ENCODE data around the gene NFATC1. TPM values are rescaled to one million over a fixed set of nuclear protein-coding genes. Genes with fewer than 3 reads are reported as not detected.

NFATC1 gene
- total RNA-seq, 4 donors from 2014 or later, result 10.1 to 15.0 (median 12.7) TPM

DNA sequence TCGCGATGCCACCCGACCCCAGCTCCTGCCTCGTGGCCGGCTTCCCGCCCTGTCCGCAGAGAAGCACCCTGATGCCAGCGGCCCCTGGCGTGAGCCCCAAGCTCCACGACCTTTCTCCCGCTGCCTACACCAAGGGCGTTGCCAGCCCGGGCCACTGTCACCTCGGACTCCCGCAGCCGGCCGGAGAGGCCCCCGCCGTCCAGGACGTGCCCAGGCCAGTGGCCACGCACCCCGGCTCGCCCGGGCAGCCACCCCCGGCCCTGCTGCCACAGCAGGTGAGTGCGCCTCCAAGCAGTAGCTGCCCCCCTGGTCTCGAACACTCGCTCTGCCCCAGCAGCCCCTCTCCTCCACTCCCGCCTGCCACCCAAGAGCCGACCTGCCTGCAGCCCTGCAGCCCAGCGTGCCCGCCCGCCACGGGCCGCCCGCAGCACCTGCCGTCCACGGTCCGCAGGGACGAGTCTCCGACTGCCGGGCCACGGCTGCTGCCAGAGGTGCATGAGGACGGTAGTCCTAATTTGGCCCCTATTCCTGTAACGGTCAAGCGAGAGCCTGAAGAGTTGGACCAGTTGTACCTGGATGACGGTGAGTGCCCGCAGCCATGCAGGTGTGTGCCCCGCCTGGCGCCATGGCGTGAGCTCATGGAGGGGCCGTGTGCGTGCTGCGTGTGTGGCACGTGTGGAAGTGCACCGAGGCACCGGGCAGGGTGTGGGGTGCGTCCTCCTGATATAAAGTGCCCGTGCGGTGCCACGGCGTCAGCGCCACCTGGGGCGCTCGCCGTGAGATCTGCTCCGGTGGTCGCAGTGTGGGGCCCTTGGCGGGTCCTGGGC, 90.8 kb downstream of the NFATC1 start:
- TF ChIP-seq POLR2A (IDR thresholded peaks at IDR 0.05), result no peak
- TF ChIP-seq, protein P1, sequence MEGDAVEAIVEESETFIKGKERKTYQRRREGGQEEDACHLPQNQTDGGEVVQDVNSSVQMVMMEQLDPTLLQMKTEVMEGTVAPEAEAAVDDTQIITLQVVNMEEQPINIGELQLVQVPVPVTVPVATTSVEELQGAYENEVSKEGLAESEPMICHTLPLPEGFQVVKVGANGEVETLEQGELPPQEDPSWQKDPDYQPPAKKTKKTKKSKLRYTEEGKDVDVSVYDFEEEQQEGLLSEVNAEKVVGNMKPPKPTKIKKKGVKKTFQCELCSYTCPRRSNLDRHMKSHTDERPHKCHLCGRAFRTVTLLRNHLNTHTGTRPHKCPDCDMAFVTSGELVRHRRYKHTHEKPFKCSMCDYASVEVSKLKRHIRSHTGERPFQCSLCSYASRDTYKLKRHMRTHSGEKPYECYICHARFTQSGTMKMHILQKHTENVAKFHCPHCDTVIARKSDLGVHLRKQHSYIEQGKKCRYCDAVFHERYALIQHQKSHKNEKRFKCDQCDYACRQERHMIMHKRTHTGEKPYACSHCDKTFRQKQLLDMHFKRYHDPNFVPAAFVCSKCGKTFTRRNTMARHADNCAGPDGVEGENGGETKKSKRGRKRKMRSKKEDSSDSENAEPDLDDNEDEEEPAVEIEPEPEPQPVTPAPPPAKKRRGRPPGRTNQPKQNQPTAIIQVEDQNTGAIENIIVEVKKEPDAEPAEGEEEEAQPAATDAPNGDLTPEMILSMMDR (IDR thresholded peaks at IDR 0.05), result no peak
- no peaks in the 10 kb centered on the region for H3K9me3 ChIP-seq
- peaks cover 0 to 5% of the 10 kb centered on the region in 2 donors for H3K4me1 ChIP-seq
- no peak overlapping the region for H3K4me3 ChIP-seq (replicated peaks in 1 of 3)
- no peak overlapping the region for H3K27ac ChIP-seq
- DNase-seq, result no peak
- 90 to 93% methylated on average over 44 to 50 of the region's 69 CpGs for WGBS, 2 donors
- no peaks in the 10 kb centered on the region for H3K27me3 ChIP-seq
- intact Hi-C loops (cut with DNase I), result no loop called here
- H3K36me3 ChIP-seq, result no peaks in the 10 kb centered on the region

DNA sequence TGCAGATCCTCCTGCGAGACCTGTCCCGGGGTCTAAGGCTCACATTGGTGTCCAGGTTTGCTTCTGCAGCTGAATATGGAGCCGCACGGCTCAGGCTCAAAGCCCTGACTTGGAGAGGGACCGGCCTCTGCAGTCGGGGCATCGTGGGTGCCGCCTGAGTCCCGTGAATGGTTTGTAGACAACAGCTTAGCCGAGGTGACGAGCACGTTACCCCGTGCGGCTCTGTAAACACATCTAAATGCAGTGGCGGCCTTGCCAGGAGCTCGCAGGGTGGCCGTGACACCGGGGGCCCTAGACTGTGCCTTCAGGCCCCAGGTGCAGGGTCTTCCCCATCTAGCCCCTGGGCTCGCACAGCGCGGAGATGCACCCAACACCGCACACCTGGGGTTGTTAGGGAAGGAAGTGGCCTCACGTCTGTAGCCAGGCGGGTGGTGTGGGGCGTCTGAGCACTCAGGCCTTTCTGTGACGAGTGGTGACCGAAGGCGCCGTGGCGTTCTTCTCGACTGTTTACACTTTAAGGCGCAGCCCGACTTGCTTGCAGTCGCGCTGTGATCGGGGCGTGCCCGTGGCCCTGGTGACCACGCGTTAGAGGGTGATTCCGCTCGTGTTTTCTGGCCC, 91.6 kb downstream of the NFATC1 start:
- Histone ChIP-seq H3K9me3 (no peaks in the 10 kb centered on the region), H3K4me3 (replicated peaks in 1 of 3) (no peak overlapping the region), H3K4me1 (peaks cover 0 to 5% of the 10 kb centered on the region in 2 donors), H3K27ac (no peak overlapping the region), H3K27me3 (no peaks in the 10 kb centered on the region), H3K36me3 (no peaks in the 10 kb centered on the region)
- intact Hi-C loops (cut with DNase I), result no loop called here
- no peak for TF ChIP-seq POLR2A (IDR thresholded peaks at IDR 0.05)
- TF ChIP-seq, protein P1 (IDR thresholded peaks at IDR 0.05), result no peak
- 97 to 99% methylated on average over 30 to 35 of the region's 42 CpGs for WGBS, 2 donors
- DNase-seq, result no peak

DNA sequence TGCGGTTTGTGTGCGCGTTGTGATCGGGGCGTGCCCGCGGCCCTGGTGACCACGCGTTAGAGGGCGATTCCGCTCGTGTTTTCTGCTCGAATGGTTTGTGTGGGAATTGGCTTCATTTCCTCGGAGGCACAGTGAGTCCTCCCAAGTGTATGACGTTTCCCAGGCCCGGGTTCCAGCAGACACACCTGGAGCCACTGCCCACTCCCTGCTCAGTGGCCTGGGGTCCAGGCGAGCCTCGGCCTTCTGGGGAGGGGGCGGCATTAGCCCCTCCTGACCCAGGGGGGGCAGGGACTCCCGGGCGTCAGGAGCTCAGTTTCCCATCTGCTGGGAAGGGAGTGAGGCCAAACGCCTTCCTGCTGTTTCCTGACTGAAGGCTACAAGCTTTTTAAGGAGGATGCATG, 92.1 kb downstream of the NFATC1 start:
- no peaks in the 10 kb centered on the region for H3K36me3 ChIP-seq
- 92 to 94% methylated on average over 16 to 22 of the region's 22 CpGs for whole genome bisulfite sequencing, 2 donors
- intact Hi-C loops (cut with DNase I), result no loop called here

DNA sequence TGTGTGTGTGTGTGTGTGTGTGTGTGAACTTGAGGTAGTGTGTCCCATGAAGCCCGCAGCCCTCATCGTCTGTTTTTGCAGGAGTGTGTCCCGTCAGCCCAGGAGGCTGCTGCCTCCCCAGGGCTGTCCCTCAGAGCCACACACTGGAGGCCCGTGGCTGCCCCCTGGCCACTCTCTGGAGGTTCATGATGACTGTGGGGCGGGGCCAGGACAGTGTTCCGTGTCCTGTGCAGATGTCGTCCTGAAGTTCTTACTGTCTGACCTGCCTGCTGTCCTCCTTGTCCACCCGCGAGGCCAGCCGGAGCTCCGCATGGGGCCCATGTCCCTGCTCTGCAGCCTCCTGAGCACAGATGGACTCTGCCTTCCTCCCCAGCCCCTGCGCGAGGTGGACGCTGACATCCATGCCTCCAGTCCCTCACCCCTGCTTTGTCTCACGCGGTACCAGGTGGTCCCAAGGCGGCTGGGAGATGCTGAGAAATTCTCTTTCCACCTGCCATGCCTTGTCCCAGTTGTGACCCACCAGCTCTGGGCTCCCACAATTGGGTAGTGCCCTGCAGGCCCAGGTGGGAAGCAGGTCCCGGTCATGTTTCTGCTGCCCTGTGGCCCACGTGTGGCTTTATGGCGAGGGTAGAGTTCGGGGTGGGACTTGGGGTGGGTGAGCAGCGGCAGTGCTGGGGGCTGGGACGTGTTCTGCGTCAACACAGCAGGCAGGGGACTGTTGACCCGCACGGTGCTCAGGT, 92.8 kb downstream of the NFATC1 start:
- H3K27ac ChIP-seq, result no peak overlapping the region
- H3K27me3 ChIP-seq, result no peaks in the 10 kb centered on the region
- 89 to 94% methylated on average over 8 to 24 of the region's 26 CpGs for WGBS, 2 donors
- peaks cover 0 to 5% of the 10 kb centered on the region in 2 donors for H3K4me1 ChIP-seq
- intact Hi-C loops (cut with DNase I), result no loop called here
- H3K36me3 ChIP-seq, result no peaks in the 10 kb centered on the region
- no peak for DNase-seq
- no peaks in the 10 kb centered on the region for H3K9me3 ChIP-seq
- H3K4me3 ChIP-seq (replicated peaks in 1 of 3), result no peak overlapping the region
- TF ChIP-seq, protein P1 (IDR thresholded peaks at IDR 0.05), result no peak
- no peak for TF ChIP-seq POLR2A (IDR thresholded peaks at IDR 0.05)

More for the DNA sequence above, 92.1 kb downstream of the NFATC1 start:
- TF ChIP-seq, protein P1 (IDR thresholded peaks at IDR 0.05), result no peak
- TF ChIP-seq POLR2A (IDR thresholded peaks at IDR 0.05), result no peak
- Histone ChIP-seq H3K4me3 (replicated peaks in 1 of 3) (no peak overlapping the region), H3K4me1 (peaks cover 0 to 5% of the 10 kb centered on the region in 2 donors), H3K27me3 (no peaks in the 10 kb centered on the region), H3K9me3 (no peaks in the 10 kb centered on the region), H3K27ac (no peak overlapping the region)
- no peak for DNase-seq

Data from thyroid gland (tissue), 4 donors.